NCI-H2107 (cell line): Measurements from ENCODE around the gene KDM5B.
"Not testable (repeated sequence)": the region's sequence is repeated elsewhere in the genome, so short reads cannot be mapped to it uniquely, and the experiment has no call there.

Experiments used
- DNase-seq: peaks from one replicate; lab custom pipeline; 2025; lab: John Stamatoyannopoulos, UW

The KDM5B gene

GRCh38 chr1:202791077-202791747 is 17.0 kb downstream of the KDM5B start:
- no peak for DNase-seq

- no peak for DNase-seq
These were observed 19.4 kb downstream of the KDM5B start for GRCh38 chr1:202788800-202789199.

GRCh38 chr1:202786804-202787203 is 21.4 kb downstream of the KDM5B start:
- DNase-seq = no peak

- DNase-seq = no peak
These were observed 27.0 kb downstream of the KDM5B start for GRCh38 chr1:202781180-202781579.

GRCh38 chr1:202770135-202770534 is 38.1 kb downstream of the KDM5B start:
- DNase-seq = no peak

- no peak for DNase-seq
These were observed 42.5 kb downstream of the KDM5B start for GRCh38 chr1:202765721-202766120.

GRCh38 chr1:202762019-202762418 is 46.2 kb downstream of the KDM5B start:
- DNase-seq = no peak

GRCh38 chr1:202760589-202760988 is 47.6 kb downstream of the KDM5B start:
- DNase-seq = no peak

GRCh38 chr1:202756391-202756790 is 51.8 kb downstream of the KDM5B start:
- DNase-seq = no peak

GRCh38 chr1:202754293-202754692 is 53.9 kb downstream of the KDM5B start:
- DNase-seq = no peak

GRCh38 chr1:202752774-202753173 is 55.4 kb downstream of the KDM5B start:
- no peak for DNase-seq

- no peak for DNase-seq
These were observed 57.5 kb downstream of the KDM5B start for GRCh38 chr1:202750761-202751160.

- DNase-seq = no peak
These were observed 58.2 kb downstream of the KDM5B start for GRCh38 chr1:202750024-202750423.

GRCh38 chr1:202745323-202745888 is 62.8 kb downstream of the KDM5B start:
- DNase-seq = no peak

- not testable (repeated sequence) for DNase-seq
These were observed 63.5 kb downstream of the KDM5B start for GRCh38 chr1:202744770-202745169.

GRCh38 chr1:202742496-202742895 is 65.7 kb downstream of the KDM5B start:
- no peak for DNase-seq

- DNase-seq = no peak
These were observed 75.0 kb downstream of the KDM5B start for GRCh38 chr1:202733251-202733650.

- DNase-seq = no peak
These were observed 79.3 kb downstream of the KDM5B start for GRCh38 chr1:202728951-202729350.

GRCh38 chr1:202725526-202725925 is 82.7 kb downstream of the KDM5B start:
- no peak for DNase-seq

GRCh38 chr1:202723708-202724107 is 84.5 kb downstream of the KDM5B start:
- no peak for DNase-seq

GRCh38 chr1:202723046-202723445 is 85.2 kb downstream of the KDM5B start:
- DNase-seq = not testable (repeated sequence)

GRCh38 chr1:202716654-202717053 is 91.6 kb downstream of the KDM5B start:
- DNase-seq = no peak

GRCh38 chr1:202714202-202714601 is 94.0 kb downstream of the KDM5B start:
- not testable (repeated sequence) for DNase-seq

- DNase-seq = no peak
These were observed 95.1 kb downstream of the KDM5B start for GRCh38 chr1:202713110-202713509.
